Activated T-cell treated with anti-CD3 and anti-CD28 coated beads for 48 hours (primary cell): ENCODE results near the gene CUL4A.
"Not testable (repeated sequence)": the region's sequence is repeated elsewhere in the genome, so short reads cannot be mapped to it uniquely, and the experiment has no call there.

Source experiments
- DNase-seq: peaks from one replicate; pipeline ENCODE4 v3.0.0-alpha.2; 2020; ENCODE audit warnings: low read depth

Gene CUL4A

DNA sequence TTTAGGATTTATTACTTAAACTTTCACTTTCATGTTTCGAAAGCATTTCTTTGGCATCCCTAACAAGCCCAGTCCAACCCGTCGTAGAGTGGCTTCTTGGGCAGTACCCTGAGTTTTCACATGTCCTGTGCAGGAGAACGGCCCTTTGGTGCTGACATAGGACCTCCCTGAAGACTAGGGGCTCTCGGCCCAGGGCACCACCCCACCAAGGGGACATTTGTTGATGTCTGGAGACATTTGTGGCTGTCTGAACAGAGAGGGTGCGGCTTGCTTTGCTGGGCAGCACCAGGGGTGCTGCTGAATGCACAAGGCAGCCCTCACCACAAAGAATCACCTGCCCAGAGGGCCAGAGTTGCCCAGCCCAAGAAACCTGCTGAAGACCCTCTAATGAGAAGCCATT is 30.6 kb downstream of the CUL4A start:
- DNase-seq = no peak

DNA sequence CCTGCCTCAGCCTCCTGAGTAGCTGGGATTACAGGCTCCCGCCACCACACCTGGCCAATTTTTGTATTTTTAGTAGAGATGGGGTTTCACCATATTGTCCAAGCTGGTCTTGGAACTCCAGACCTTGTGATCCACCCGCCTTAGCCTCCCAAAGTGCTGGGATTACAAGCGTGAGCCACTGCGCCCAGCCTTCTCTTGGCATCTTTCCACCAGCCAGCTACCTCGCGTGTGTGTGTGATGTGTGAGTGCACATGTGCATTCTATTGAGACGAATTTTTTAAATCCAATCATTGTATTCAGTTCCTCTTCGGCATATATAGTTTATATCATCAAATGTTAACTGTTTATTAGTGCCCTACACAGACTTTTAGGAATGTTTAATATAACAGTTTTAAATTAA is 32.2 kb downstream of the CUL4A start:
- DNase-seq = not testable (repeated sequence)

DNA sequence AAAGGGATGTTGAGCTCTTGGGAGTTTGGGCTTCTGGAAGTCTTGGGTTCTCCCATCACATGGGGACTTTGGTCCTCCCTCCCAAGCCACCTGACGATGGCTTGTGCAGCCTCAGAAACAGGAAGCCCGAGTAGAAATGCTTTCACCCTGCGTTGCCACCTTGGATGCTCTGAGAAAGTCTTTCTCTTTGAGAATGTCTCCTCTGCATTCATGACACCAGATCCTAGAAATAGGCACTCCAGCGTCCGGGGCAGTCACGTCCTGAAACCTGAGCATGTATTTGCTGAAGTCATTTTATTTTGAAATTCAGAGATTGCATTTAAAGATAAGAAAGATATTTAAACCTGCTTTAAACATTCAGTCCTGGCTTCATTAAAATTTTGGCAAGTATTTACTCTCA is 34.4 kb downstream of the CUL4A start:
- DNase-seq = no peak

DNA sequence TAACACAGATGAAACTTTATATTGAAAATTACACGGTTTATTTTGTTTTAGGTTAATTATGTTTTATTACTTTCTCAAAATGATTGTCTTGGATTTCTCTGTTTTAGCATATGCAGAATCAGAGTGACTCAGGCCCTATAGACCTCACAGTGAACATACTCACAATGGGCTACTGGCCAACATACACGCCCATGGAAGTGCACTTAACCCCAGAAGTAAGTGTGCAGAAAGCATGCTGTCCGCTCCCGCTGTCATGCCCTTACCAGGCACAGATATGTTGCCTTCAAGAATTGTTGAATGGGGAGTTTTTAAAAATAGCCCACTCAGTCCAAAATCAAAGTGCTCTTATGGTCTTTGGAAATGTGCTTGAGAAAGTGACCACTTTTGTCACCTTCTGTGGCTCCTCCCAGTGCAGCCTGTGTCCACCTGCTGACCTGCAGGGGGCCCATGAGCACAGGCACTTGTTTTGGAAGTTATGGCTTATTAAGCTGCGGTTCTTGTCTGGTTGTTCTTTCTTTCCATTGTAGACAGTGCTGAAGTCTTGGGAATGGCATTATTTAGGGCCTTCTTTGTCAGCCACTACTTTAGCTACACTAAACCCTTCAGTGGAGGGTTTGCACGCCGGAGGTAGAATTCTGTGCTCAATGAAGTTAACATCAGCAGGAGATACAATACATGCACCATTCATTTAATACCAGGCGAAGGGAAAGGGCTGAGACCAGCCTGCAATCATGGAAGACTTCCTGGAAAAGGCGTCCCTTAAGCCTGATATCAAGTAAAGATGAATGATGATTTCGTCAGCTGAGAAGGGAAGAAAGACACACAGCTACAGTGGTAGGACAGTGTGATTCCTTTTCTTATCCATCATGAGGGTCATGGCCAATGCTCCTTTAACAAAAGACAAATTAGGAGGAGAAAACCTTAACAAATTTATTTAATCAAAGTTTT is 36.7 kb downstream of the CUL4A start:
- DNase-seq = no peak

DNA sequence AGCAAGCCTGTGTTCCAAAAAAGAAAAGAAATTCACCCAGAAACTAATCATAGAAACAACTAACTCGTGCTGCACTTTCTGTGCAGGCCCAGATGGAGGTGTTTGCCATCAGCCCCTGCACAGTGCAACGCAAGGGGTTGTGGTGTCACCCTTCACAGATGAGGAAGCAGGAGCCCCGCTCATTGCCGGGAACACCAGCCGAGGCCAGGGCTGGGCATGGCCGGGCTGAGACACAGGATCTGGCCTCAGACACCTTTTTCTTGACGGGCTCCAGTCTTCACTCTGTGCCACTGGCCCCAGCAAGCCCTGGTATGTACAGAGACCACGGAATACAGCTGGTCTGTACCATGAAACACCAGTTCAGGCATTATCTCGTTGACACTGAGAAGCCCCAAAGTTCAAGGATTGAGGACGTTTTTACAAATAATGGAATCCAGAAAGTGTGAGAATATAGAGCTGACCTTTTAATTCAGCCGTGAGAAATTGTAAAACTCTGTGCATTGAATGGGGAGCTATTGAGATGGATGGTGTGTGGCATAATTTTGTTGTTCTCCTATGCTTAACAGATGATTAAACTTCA is 43.2 kb downstream of the CUL4A start:
- DNase-seq = no peak

DNA sequence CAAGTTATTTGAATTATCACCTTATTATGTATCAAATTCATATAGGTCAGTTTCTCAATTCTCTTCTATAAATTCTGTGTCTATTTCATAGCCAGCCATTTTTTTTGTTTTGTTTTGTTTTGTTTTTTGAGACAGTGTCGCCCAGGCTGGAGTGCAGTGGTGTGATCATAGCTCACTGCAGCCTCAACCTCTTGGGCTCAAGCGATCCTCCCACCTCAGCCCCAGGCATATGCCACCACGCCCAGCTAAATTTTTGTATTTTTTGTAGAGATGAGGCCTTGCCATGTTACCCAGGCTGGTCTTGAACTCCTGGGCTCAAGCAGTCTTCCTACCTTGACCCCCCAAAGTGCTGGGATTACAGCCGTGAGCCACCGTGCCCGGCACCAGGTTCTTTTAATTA is 48.5 kb downstream of the CUL4A start:
- DNase-seq = not testable (repeated sequence)

DNA sequence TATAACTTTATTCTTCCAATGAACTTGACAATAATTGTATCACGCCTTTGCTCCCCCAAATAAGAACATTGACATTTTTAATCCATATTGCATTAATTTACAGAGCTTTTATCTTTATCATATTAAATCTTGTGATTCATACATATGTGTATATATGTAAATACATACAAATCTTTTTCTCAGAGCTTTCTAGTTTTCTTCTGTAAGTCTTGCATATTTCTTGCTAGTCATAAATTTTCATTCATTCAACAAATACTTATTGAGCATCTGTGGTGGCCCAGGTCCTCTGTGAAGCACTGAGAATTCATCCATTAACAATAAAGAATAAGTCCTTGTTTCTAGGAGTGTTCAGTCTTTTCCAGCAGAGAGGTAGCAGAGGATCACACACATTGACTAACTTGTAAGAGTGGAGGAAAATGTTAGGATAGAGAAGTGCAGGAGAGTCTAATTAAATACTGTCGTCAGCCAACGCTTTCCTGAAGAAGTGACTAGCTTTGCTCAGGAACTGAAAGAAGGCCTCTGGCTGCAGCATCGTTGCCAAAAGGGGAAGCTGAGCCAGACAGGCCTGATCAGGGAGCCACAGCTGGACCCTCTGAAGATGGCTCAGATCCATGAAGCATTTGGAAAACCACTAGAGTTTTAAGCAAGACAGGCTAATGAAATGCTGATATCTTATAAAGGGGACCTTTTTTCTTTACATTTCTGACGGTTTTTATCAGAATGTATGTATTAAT is 49.1 kb downstream of the CUL4A start:
- DNase-seq = no peak

DNA sequence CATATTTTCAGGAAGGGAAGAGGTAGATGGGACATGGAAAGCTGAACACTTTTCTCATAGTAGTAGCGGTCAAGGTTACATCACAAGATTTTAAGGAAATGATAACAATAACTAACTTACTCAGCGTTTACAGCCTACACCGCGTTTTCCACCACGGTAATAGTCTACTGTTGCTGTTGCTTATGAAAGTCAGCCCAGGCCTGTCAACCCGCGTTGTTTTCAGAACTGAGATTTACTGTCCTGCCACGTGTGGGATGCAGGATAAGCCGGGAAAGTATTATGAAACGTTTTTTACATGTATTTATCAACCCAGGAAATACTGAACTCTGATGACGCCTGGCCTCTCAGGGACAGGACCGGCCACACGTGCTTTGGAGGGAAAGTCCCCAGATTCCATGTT is 51.6 kb downstream of the CUL4A start:
- no peak for DNase-seq

DNA sequence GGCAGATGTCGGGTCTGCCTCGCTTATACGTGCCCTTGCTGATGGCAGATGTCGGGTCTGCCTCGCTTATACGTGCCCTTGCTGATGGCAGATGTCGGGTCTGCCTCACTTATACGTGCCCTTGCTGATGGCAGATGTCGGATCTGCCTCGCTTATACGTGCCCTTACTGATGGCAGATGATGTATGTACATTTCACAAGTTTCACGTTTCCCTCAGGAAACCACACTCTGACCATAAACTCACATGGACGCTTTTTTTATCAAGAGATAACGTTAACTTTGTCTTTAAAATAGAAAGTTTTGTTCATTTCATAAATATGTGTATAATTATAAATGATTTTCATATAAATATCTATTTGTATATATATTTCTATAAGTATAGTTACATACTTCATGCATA is 53.6 kb downstream of the CUL4A start:
- DNase-seq = not testable (repeated sequence)

DNA sequence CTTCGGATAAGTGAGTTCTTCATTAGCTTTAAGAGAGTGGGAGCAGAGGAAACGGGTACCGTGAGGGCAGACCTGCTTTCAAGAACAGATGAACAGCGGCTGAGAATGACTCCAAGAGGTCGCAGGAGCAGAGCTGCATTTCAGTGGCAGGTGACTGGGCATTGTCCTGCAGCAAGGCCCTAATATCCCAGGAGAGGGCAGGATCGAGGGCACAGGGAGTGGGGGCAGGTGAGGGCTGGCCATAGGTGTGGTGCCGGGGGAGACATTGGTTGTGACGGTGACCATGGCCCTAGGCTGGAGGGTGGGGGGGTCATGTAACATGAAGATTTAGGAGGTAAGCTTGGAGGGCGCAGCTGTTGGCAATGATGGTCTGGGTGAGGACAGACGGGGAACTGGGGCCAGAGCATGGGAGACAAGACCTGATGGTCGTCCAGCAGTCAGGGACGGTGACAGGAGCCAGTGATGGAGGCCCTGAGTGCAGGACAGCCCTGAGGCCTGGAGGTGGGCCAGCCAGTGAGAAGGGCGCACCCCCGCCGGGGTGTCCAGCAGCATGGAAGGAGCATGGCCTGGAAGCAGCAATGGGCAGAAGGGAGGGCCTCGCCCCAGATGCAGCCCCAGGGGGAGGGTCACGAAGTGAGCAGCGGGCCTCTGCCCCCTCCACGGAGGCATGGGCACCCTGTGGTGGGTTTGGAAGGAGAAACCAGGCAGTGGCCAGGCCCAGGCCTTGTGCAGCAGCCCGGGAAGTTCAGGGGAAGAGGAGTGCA is 58.4 kb downstream of the CUL4A start:
- DNase-seq = no peak

DNA sequence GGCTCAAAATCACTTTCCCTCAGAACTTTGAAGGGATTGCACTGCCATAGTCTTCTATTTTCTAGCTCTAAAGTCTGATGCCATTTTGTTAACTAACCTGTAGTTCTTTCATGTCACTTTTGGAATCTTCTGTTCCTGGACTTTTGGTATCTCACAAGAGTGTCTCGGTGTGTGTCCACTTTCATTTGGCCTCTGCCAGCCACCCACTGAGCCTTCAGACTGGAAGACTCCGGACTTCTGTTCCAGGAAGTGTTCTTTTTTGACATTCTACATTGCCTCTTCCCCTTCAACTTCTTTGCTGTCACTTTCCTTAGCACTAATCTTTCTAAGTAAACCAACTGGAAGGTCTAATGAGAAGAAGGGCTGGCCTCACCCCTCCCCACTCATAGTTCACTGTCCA is 62.6 kb downstream of the CUL4A start:
- no peak for DNase-seq

DNA sequence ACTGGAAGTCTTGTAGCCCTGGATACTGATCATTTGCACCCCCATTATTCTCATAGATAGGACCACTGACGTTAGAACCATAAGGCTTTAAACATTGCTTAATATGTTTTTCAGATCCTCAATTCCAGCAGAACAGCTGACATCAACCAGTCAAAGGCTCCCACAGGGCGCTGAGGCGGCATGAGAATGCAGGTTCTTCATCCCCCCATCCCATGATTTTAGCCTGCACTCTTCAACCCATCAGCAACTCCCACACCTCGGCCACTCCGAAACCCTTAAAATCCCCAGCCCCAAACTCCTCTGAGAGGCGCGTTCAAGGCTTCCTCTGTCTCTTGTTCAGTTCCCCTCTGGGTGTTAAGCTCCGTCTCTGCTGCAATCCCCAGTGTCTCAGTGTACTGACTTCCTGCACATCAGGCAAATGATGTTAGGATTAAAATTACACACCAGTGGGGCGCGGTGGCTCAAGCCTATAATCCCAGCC is 63.3 kb downstream of the CUL4A start:
- no peak for DNase-seq

DNA sequence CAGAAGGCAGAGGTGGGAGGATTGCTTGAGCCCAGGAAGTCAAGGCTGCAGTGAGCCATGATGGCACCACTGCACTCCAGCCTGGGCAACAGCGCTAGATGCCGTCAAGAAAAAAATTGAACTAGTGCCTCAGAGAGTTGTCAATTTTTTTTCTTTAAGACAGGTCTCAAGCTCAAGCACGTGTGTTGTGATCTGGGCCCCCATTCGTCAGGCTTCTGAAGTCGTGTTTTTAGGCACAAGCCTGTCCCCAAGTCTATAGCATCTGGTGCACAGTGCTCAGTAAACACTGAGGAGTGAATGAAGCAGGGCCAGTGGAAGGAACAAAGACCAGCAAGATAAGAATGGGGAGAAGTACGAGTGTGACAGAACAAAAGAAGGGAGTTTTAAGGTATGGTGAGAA is 63.9 kb downstream of the CUL4A start:
- no peak for DNase-seq

DNA sequence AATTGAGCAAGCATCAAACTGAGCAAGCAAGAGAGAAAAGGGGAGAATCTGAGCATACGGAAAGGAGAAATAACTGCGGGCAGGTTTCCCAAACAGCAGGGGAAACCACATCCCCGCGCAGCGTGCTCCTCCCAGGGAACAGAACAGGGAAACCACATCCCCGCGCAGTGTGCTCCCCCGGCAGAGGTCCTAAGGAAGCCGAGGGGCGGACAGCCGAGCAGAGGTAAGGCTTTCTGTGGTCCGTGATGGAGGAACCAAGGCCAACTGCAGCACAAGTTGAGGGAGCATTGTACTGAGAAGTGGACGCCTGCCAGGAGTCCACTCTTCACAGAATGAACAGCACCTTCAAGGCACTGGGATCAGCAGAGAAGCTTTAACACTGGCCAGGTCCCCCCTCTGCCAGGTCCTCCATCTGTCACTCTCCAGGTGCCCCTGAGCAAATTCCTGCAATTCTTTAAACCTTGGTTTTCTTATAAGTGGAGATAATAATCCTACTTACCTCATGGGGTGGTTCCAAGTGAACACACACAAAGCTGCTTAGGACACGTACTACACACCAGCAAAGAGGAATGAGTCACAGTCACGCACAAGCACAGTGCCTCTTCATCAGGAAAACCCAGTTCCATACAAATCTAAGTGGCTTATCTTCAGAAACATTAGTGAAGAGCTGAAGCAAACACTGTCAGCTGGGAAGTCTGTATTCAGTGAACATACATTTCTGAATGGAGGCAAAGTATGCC is 64.6 kb downstream of the CUL4A start:
- no peak for DNase-seq

DNA sequence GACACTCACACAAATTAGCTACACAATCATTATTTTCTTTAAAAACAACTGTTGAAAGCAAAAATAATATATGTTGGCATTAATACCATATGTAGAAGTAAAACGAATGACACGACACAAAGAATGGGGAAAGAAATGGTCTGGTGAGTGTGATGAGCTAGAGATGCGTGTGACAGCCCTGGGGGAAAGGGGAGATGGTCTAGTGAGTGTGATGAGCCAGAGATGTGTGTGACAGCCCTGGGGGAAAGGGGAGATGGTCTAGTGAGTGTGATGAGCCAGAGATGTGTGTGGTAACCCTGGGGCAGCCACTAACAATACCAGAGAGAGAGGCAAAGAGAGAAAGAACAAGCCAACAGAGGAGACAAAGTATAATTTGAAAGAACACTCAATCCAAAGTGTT is 65.3 kb downstream of the CUL4A start:
- no peak for DNase-seq

DNA sequence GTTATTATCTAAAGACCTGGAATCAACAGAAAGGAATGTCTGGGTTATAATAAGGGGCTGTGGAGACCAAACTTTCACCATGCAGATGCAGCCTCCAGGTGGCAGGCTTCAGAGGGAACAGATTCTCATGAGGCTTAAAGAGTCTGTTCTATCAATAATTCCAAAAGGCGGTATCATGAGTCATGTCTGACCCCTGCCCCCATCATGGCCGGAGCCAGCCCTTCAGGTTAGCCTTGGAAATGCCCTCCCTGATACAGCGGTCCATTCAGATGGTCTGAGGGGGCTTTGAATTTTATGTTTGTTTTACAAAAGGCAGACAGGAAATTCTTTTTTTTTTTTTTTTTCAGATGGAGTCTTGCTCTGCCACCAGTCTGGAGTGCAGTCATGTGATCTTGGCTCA is 66.0 kb downstream of the CUL4A start:
- no peak for DNase-seq

DNA sequence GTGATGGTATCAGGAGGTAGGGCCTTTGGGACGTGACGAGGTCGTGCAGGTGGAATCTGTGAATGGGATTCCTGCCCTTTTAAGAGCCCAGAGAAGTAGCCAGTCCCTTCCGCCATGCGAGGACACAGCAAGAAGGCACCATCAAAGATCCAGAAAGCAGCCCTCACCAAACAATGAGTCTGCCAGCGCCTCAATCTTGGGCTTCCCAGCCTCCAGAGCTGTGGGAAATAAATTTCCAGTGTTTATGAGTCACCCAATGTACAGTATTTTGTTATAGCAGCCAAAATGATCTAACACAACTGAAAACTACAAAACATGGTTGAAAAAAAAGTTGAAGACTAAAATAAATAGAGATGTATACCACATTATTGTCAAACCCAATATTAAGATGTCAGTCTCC is 70.7 kb downstream of the CUL4A start:
- no peak for DNase-seq

DNA sequence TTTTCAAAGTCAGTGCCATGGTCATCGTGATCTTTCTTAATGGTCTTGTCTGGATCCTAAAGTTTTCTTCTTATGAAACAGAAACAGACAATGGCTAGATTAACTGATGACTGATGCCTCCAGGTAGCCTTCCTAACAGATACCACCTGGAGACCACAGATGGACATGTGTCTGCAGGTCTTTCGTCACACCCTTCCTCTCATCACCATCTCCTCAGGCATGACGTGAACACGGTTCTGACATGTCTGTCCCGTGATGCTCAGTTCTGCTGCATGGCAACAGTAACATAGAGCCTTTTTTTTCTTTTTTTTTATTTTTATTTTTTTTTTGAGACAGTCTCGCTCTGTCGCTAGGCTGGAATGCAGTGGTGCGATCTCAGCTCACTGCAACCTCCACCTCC is 74.5 kb downstream of the CUL4A start:
- no peak for DNase-seq

DNA sequence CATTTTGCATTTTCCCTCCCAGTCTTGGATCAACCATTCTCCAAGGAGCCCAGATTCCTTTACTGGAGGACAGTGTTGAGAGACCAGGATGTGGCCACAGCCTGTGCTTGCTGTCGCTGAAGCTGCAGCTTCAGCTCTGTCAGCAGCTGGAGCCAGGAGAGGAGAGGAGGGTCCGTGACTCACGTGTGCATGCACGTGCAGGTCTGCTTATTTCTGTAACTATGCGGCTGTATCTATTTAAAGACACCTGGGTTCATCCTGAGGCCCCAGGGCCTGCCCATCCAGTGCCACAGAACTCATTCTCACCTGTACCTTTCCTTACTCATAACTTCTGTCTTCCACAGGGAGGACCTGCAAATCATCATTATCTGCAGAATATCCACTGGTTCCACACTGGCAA is 79.5 kb downstream of the CUL4A start:
- DNase-seq = no peak

DNA sequence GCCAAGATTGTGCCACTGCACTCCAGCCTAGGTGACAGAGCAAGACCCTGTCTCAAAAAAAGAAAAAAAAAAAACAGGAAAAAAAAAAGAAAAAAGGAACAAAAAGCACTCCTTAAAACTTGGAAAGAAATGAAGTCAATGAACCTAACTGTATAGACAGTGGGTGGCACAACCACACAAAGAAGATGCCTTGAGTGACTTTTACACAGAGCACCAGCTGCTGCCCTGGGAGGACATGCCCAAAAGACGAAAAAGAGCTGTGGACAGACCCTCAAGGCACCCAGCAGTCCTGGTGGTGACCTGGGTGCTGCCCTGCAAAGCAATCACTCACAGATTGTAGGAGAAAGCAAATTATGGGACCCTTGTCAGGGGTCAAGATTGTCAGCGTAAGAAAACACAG is 81.7 kb downstream of the CUL4A start:
- DNase-seq = no peak
